HTR-8/SVneo (cell line): ENCODE data around the gene GJD3.
"Not testable (repeated sequence)": the region's sequence is repeated elsewhere in the genome, so short reads cannot be mapped to it uniquely, and the experiment has no call there.

Experiments used
- DNase-seq: peaks from one replicate; pipeline ENCODE4 v3.0.0; 2011; ENCODE audit warnings: low spot score, mixed read lengths; ENCODE audit not compliant: insufficient read length
- FAIRE-seq: peaks from 2 replicates; lab custom pipeline; 2011; peaks lifted over from hg19 to GRCh38; lab: Jason Lieb, UNC

The GJD3 gene

GRCh38 chr17:40364121-40364861 is at the start of gene GJD3:
Gene GJD3, minus strand, starts transcription at chr17:40364737. Its CDS starts 922 bp downstream, at chr17:40363815.
- DNase-seq, result no peak
- no peak for FAIRE-seq

- not testable (repeated sequence) for DNase-seq, FAIRE-seq
These were observed 49.8 kb upstream of the GJD3 start for GRCh38 chr17:40414312-40414711.

- DNase-seq (no peak), FAIRE-seq (no peak)
These were observed 48.3 kb upstream of the GJD3 start for GRCh38 chr17:40412880-40413279.

GRCh38 chr17:40411821-40412220 is 47.3 kb upstream of the GJD3 start:
- DNase-seq (no peak), FAIRE-seq (no peak)

GRCh38 chr17:40410082-40410481 is 45.5 kb upstream of the GJD3 start:
- FAIRE-seq (no peak), DNase-seq (no peak)

- not testable (repeated sequence) for FAIRE-seq, DNase-seq
These were observed 45.0 kb upstream of the GJD3 start for GRCh38 chr17:40409540-40409939.

GRCh38 chr17:40407460-40407859 is 42.9 kb upstream of the GJD3 start:
- FAIRE-seq (no peak), DNase-seq (no peak)

GRCh38 chr17:40404003-40404402 is 39.5 kb upstream of the GJD3 start:
- FAIRE-seq (no peak), DNase-seq (no peak)

GRCh38 chr17:40402668-40403067 is 38.1 kb upstream of the GJD3 start:
- FAIRE-seq (no peak), DNase-seq (no peak)

GRCh38 chr17:40399185-40399584 is 34.6 kb upstream of the GJD3 start:
- DNase-seq, result peak; percentile 43

GRCh38 chr17:40386555-40386954 is 22.0 kb upstream of the GJD3 start:
- DNase-seq, FAIRE-seq: not testable (repeated sequence)

More at GRCh38 chr17:40399185-40399584, 34.6 kb upstream of the GJD3 start:
- no peak for FAIRE-seq

- FAIRE-seq (no peak), DNase-seq (no peak)
These were observed 17.7 kb upstream of the GJD3 start for GRCh38 chr17:40382251-40382650.

- DNase-seq (no peak), FAIRE-seq (no peak)
These were observed 14.4 kb upstream of the GJD3 start for GRCh38 chr17:40378966-40379365.

GRCh38 chr17:40377832-40378231 is 13.3 kb upstream of the GJD3 start:
- no peak for DNase-seq
- no peak for FAIRE-seq

GRCh38 chr17:40376541-40376940 is 12.0 kb upstream of the GJD3 start:
- not testable (repeated sequence) for FAIRE-seq, DNase-seq

- not testable (repeated sequence) for FAIRE-seq, DNase-seq
These were observed 11.2 kb upstream of the GJD3 start for GRCh38 chr17:40375786-40376185.

GRCh38 chr17:40374821-40375498 is 10.4 kb upstream of the GJD3 start:
- DNase-seq, result no peak
- FAIRE-seq, result no peak

GRCh38 chr17:40373999-40374398 is 9.5 kb upstream of the GJD3 start:
- DNase-seq (no peak), FAIRE-seq (no peak)

GRCh38 chr17:40373324-40373723 is 8.8 kb upstream of the GJD3 start:
- no peak for FAIRE-seq
- no peak for DNase-seq

- not testable (repeated sequence) for FAIRE-seq, DNase-seq
These were observed 8.1 kb upstream of the GJD3 start for GRCh38 chr17:40372644-40373043.

GRCh38 chr17:40372031-40372430 is 7.5 kb upstream of the GJD3 start:
- no peak for FAIRE-seq

More at GRCh38 chr17:40372031-40372430, 7.5 kb upstream of the GJD3 start:
- DNase-seq, result no peak
